Cardiac fibroblast (primary cell): Measurements from ENCODE around the gene ELL2.
"Not testable (repeated sequence)": the region's sequence is repeated elsewhere in the genome, so short reads cannot be mapped to it uniquely, and the experiment has no call there.

Experiments
- DNase-seq, 2 donors: peaks; one replicate each; pipeline versions ENCODE4 v3.0.0 to v3.0.0-alpha.2; 2010; ENCODE audit warnings: low read depth in 2 of 2
- H3K4me3 ChIP-seq, 2 donors: replicated peaks in 1 of 2; 1 replicate in 1 of 2; 2 replicates in 1 of 2; pipeline ENCODE4 v1.5.1; 2011; ENCODE audit warnings: low read depth in 2 of 2, low read length in 2 of 2, mild to moderate bottlenecking in 2 of 2, moderate library complexity in 1 of 2
- CTCF ChIP-seq: IDR thresholded peaks from one replicate; pipeline ENCODE4 v1.5.1; 2011; ENCODE audit warnings: low read depth, mild to moderate bottlenecking, low read length, inconsistent platforms

The ELL2 gene

GRCh38 chr5:95873351-95873750 is 88.3 kb downstream of the ELL2 start:
- no peak overlapping the region for H3K4me3 ChIP-seq
- no peak for TF ChIP-seq CTCF
- no peak for DNase-seq

DNA sequence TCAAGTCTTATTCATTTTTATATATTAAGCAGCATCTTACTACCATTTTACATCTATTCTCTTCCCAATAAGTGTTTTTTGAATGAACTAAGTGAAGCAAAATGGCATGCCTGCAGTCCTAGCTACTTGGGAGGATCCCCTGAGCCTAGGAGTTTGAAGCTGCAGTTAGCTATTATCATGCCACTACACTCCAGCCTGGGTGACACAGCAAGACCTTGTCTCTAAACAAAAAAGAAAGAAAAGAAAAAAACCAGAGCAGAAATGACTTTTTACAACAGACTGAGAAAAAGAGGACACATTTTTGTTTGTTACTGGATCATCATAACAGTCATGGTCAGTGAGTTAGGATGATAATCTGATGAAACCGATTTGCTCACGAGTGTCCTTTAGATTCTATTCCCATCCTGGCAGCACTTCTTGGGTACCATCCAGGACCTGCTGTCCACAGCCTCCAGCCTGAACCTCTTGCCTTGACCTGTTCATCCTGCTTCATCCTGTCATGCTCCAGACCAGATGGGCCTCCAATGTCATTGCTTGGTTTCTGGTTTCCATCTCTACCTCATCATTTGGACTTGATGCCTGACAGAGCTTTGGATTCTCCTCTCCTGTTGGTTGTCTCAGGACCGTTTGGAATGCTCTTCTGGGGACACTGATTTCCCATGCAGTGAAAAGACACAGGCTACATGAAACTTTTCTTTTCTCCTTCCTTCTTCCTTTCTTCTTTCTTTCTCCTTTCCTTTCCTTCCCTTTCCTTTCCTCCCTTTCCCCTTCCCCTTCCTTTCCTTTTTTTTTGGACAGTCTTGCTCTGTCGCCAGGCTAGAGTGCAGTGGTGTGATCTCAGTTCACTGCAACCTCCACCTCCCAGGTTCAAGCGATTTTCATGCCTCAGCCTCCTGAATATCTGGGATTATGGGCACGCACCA is 89.0 kb downstream of the ELL2 start:
- no peak for TF ChIP-seq CTCF
- no peak overlapping the region for H3K4me3 ChIP-seq
- no peak for DNase-seq

GRCh38 chr5:95871146-95871806 is 90.4 kb downstream of the ELL2 start:
- H3K4me3 ChIP-seq = no peak overlapping the region
- no peak for DNase-seq
- TF ChIP-seq CTCF = no peak

DNA sequence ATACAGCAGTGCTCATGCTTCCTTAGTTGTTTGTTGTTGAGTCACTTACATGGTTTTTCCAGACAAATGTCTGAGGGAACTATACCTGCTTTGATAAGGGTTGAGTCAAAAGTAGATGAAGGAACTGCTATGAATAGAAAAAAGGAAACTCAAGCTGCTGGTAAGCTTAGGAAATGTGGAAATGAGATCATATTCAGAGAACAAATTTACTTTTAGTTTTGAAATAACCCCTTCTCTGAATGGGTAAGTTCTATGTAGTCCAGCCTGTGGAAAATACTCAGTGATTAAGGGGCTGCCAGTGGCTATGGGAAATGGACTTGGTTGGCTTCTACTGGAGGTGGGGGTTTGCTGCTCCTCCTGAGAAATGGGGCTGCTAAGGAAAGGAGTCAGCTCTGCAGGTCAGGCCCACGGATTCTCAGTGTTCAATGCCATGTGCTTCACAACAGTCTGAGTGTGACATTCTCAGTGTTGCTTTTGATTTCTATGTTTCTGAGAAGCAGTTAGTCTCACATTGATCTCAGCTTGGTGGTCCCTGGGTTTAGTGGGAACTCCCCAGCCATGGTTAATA is 91.5 kb downstream of the ELL2 start:
- no peak for TF ChIP-seq CTCF
- DNase-seq = peak; percentile 47 to 88
- no peak overlapping the region for H3K4me3 ChIP-seq

DNA sequence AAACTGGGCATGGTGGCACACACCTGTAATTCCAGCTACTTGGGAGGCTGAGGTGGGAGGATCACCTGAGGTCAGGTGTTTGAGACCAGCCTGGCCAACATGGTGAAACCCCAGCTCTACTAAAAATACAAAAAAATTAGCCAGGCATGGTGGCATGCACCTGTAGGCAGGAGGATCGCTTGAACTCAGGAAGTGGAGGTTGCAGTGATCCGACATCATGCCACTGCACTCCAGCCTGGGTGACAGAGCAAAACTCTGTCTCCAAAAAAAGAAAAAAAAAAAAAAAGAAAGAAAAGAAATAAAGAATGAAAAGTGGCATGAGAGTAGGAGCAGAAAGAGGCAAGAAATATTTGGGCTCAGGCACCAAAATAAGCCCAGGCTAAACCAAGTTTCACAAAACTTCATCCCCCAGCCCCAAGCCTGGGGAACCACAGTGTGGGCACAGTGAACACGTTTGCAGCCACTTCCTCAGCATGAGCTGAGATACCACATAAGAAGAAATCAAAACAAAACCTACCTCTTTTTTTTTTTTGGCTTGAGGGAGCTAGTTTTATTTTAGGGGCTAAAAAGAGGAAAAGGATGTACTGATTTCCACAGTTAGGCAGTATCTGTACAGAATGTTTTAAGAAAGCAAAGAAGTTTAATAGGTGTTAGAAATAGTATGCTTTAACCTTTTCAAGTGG is 92.3 kb downstream of the ELL2 start:
- not testable (repeated sequence) for H3K4me3 ChIP-seq, DNase-seq

DNA sequence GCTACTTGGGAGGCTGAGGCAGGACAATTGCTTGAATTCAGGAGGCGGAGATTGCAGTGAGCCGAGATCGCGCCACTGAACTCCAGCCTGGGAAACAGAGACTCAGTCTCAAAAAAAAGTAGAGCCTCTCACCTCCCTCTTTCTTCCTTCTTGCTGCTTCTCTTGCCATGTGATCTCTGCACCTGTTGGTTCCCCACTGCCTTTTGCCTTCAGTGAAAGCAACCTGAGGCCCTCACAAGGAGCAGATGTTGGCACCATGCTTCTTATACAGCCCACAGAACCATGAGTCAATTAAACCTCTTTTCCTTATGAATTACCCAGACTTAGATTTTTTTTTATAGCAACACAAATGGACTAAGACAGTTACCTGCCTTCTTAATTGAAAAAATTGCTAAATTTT is 93.5 kb downstream of the ELL2 start:
- DNase-seq = no peak
- TF ChIP-seq CTCF = no peak
- no peak overlapping the region for H3K4me3 ChIP-seq
